Heart left ventricle (tissue), 16 donors: ENCODE measurements around the gene RPRD1B. TPM values are rescaled to one million over a fixed set of nuclear protein-coding genes. Genes with fewer than 3 reads are reported as not detected.

Source experiments
- ATAC-seq, 4 donors: fragments of 200-7000 bp; cut with Tn5 transposase; one replicate each; pipeline ENCODE4 v1.9.1; 2020 to 2022; ENCODE audit warnings: moderate library complexity in 4 of 4, mild to moderate bottlenecking in 3 of 4, moderate number of reproducible peaks in 1 of 4
- DNase-seq, 5 donors: peaks; one replicate each; pipeline ENCODE4 v3.0.0-alpha.2; 2020
- H3K27ac ChIP-seq, 12 donors: fragments of 200-600 bp; sonication (generic) in 4 of 12; one replicate each; pipeline versions ENCODE4 v1.5.0 to v1.8.0; 2016 to 2022; ENCODE audit warnings: mild to moderate bottlenecking in 2 of 12
- H3K27me3 ChIP-seq, 9 donors: fragments of 200-600 bp; sonication (generic) in 2 of 9; one replicate each; pipeline versions ENCODE4 v1.5.1 to v1.8.0; 2016 to 2022; ENCODE audit warnings: mild to moderate bottlenecking in 3 of 9
- H3K36me3 ChIP-seq, 9 donors: fragments of 200-600 bp; sonication (generic) in 2 of 9; one replicate each; pipeline versions ENCODE4 v1.5.0 to v1.8.0; 2018 to 2022; ENCODE audit warnings: mild to moderate bottlenecking in 2 of 9
- H3K4me1 ChIP-seq, 12 donors: fragments of 200-600 bp; sonication (generic) in 4 of 12; one replicate each; pipeline versions ENCODE4 v1.5.0 to v1.8.0; 2016 to 2022; ENCODE audit warnings: mild to moderate bottlenecking in 3 of 12
- H3K4me3 ChIP-seq, 12 donors: fragments of 200-600 bp; sonication (generic) in 4 of 12; one replicate each; pipeline versions ENCODE4 v1.5.0 to v1.8.0; 2017 to 2022; ENCODE audit warnings: mild to moderate bottlenecking in 9 of 12, moderate library complexity in 4 of 12
- H3K9me3 ChIP-seq, 12 donors: fragments of 200-600 bp; sonication (generic) in 4 of 12; one replicate each; pipeline versions ENCODE4 v1.5.0 to v1.8.0; 2016 to 2022; ENCODE audit warnings: mild to moderate bottlenecking in 1 of 12
- POLR2A ChIP-seq, 2 donors: fragments of 450-650 bp; IDR thresholded peaks; one replicate each; pipeline ENCODE4 v1.6.1; 2017; ENCODE audit warnings: antibody characterized with exemption in 2 of 2, mild to moderate bottlenecking in 2 of 2, moderate library complexity in 2 of 2
- WGBS, 4 donors: extraction: QIAGEN DNeasy Blood & Tissue Kit in 2 of 4; methylation state at CpG; one replicate each; pipeline versions ENCODE4 v1.1.5 to v1.1.7; 2013 to 2018; 5-methylcytosine and 5-hydroxymethylcytosine counted together
- intact Hi-C, 10 donors: fragments of 100-400 bp; cut with DNase I; formaldehyde crosslinking; loops; one replicate each; pipeline versions ENCODE4 v1.11.1 to v1.14.2; 2022
- polyA plus RNA-seq, 2 donors: library from polyadenylated mRNA; stranded (reverse); fragments of 200-250 nt; gene quantifications; one replicate each; pipeline ENCODE4 v1.2.3, GENCODE V29; 2013
- total RNA-seq, 9 donors: library from RNA; depleted of rRNA in 2 of 9; stranded (reverse); fragments of >200 nt in 2 of 9; fragmentation: NEBNext Ultra II Directional in 3 of 9; extraction: Animal tissue kit (Norgen Biotek cat#: 25700) in 3 of 9; gene quantifications; one replicate each; pipeline versions ENCODE4 v1.1.0 to v1.2.4, GENCODE V29; 2016 to 2023
- TF ChIP-seq, protein P1 (sequence below), 12 donors: fragments of 200-600 bp; sonication (generic) in 4 of 12; IDR thresholded peaks; one replicate each; pipeline versions ENCODE4 v1.5.0 to v1.8.0; 2018 to 2022; ENCODE audit warnings: antibody characterized with exemption in 12 of 12, mild to moderate bottlenecking in 5 of 12
- donor health status: ischemic (EF 13 %, LVEDD 7.1; RV severe dilation, severe dysfunction).
- donor health status: healthy with polysubstance abuse.
- donor health status: DM: no; HTN: yes; CAD: no.
- donor health status: DM: no; HTN: no; CAD: no.
- donor health status: ischemic (EF 25% LVEDD 6.9; RV normal size, moderate dysfunction).
- donor health status: ischemic (EF 25% LVEDD 5.7; RV mildly dilated, moderate dysfunction).
- donor health status: healthy.
- donor health status: DM: yes; HTN: yes; CAD: no.
- donor health status: ischemic (EF 35%, LVEDD 5.7; RV mildly dilated, moderate dysfunction).
- donor health status: nonischemic (EF 11% LVEDD 7.7; RV severe dilation, severe dysfunction).
- donor health status: DM: yes; HTN: yes; CAD: no.
- donor health status: PGD.
- donor health status: ischemic (EF 29% LVEDD 5.4; RV normal size, mild dysfunction).
- donor health status: nonischemic (EF 23%, LVEDD 6.1; RV moderate dilation, normal function).

Gene RPRD1B
- total and polyA plus RNA-seq, 11 donors, result 9.1 to 60.2 (median 41.8) TPM

DNA sequence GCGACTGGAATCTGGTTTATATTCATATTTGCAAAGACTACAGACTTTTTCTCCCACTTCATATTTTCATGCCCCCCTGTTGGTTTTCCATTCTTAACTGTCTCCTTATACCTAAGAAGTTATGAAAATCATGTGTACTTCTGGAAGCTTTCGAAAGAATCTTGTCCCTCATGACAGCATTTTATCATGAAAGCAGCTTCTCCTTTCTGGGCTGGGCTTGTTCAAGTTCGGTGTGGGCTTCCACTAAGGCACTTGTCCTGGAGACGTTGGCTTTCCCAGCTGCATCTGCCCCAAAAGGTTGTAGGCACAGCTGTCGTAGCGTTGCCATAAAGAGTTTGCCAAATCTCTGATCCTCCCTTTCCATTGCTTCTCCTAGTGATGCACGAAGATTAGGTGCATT lies 56.5 kb downstream of the RPRD1B start:
- H3K4me1 ChIP-seq, result peaks cover 7 to 56% (median 42%) of the 10 kb centered on the region in 12 donors

DNA sequence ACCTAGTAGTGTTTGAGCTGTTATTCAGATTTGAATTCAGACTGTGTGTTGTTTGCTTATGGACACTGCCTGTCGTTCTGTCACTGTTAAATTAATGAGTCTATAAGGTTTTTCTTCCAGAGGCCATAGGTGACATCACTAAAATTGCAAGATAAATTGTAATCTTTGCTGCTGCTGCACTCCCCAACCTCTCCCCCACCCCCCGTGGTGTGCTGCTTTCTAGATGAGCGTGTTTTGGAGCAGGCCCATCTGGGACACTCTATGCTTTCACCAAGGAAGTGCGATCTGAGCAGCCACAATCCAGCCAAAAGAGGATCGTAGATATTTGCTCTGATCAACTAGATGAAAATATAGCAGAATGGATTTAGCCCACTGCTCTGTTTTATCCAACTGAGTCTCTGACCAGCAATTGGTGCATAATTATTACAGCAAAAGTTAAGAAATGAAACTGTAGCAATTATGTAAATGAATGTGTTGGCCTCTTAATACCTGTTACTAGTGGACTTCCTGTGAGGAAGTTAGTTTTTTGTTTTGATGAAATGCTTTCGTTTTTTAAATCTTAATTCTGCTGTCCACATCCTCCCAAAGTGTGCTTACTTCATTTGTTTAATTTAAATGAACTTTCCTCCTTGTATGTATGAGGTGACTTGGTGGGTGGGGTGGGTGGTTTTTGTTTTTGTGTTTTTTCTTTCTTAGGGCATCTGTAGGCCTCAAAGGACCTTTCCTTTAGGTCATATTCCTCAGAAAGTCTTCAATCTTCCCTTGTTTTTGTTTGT lies 58.1 kb downstream of the RPRD1B start:
- whole genome bisulfite sequencing, 4 donors, result 16 to 25% (median 20%) methylated on average over 6 of the region's 6 CpGs
- Histone ChIP-seq H3K4me3 (peak overlapping the region in 1 of 12 donors; percentile 16), H3K27ac (peak overlapping the region; percentile 1 to 92 (median 66)), H3K27me3 (no peaks in the 10 kb centered on the region), H3K9me3 (no peaks in the 10 kb centered on the region), H3K4me1 (peaks cover 8 to 53% (median 46%) of the 10 kb centered on the region in 12 donors), H3K36me3 (peaks cover 0 to 47% (median 40%) of the 10 kb centered on the region in 9 donors)
- TF ChIP-seq, protein P1, sequence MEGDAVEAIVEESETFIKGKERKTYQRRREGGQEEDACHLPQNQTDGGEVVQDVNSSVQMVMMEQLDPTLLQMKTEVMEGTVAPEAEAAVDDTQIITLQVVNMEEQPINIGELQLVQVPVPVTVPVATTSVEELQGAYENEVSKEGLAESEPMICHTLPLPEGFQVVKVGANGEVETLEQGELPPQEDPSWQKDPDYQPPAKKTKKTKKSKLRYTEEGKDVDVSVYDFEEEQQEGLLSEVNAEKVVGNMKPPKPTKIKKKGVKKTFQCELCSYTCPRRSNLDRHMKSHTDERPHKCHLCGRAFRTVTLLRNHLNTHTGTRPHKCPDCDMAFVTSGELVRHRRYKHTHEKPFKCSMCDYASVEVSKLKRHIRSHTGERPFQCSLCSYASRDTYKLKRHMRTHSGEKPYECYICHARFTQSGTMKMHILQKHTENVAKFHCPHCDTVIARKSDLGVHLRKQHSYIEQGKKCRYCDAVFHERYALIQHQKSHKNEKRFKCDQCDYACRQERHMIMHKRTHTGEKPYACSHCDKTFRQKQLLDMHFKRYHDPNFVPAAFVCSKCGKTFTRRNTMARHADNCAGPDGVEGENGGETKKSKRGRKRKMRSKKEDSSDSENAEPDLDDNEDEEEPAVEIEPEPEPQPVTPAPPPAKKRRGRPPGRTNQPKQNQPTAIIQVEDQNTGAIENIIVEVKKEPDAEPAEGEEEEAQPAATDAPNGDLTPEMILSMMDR (IDR thresholded peaks at IDR 0.05), result no peak
- TF ChIP-seq POLR2A (IDR thresholded peaks at IDR 0.05), result no peak
- DNase-seq (peak in 1 of 5 donors; percentile 34), ATAC-seq (peak; percentile 31 to 74 (median 54))
- intact Hi-C loops, result no loop called here

More for the DNA sequence above, 56.5 kb downstream of the RPRD1B start:
- TF ChIP-seq POLR2A (IDR thresholded peaks at IDR 0.05), result no peak
- TF ChIP-seq, protein P1 (IDR thresholded peaks at IDR 0.05), result no peak
- H3K9me3 ChIP-seq, result no peaks in the 10 kb centered on the region
- H3K36me3 ChIP-seq, result peaks cover 0 to 63% (median 50%) of the 10 kb centered on the region in 9 donors
- ATAC-seq, result no peak
- H3K27ac ChIP-seq, result peak overlapping the region in 5 of 12 donors; percentile 42 to 92 (median 73)
- H3K27me3 ChIP-seq, result no peaks in the 10 kb centered on the region
- no peak for DNase-seq
- no peak overlapping the region for H3K4me3 ChIP-seq
- 83 to 86% (median 84%) methylated on average over 7 of the region's 7 CpGs for WGBS, 4 donors
- intact Hi-C loops, result no loop called here

DNA sequence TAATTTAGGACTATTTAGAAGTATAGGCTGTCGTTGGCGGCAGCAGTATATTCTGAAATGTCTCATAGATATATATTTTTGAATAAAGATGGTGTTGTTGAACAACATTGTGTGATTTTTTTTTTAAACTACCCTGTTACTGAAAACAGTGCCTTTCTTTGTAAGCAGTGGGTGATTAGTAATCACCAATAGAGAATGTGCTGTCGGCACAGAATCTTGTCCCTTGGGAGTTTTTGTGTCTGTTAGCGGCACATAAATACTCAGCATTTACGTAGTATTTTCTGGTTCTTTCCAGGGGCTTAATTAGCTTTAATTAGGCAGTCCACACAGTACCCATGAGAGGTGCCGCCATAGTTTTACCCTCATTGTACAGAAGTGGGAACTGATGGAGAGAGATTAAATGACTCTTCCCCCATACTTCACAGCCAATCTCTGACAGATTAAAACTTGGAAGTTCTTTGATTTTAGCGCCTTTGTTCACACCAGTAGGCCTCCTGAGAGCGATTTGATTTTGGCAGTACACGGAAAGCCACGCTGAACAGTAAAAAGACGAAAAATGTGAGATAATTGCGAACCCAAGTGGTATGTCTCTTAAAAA lies 58.8 kb downstream of the RPRD1B start:
- intact Hi-C loops, result no loop called here
- TF ChIP-seq, protein P1 (IDR thresholded peaks at IDR 0.05), result no peak
- TF ChIP-seq POLR2A (IDR thresholded peaks at IDR 0.05), result no peak
- peak overlapping the region in 11 of 12 donors; percentile 42 to 92 (median 69) for H3K27ac ChIP-seq
- WGBS, 4 donors, result 80 to 87% (median 82%) methylated on average over 12 of the region's 12 CpGs
- no peaks in the 10 kb centered on the region for H3K27me3 ChIP-seq
- no peak overlapping the region for H3K4me3 ChIP-seq
- H3K36me3 ChIP-seq, result peaks cover 0 to 40% (median 33%) of the 10 kb centered on the region in 9 donors
- DNase-seq, result no peak
- peaks cover 8 to 56% (median 49%) of the 10 kb centered on the region in 12 donors for H3K4me1 ChIP-seq
- ATAC-seq, result peak in 3 of 4 donors; percentile 10 to 44 (median 37)
- H3K9me3 ChIP-seq, result no peaks in the 10 kb centered on the region

DNA sequence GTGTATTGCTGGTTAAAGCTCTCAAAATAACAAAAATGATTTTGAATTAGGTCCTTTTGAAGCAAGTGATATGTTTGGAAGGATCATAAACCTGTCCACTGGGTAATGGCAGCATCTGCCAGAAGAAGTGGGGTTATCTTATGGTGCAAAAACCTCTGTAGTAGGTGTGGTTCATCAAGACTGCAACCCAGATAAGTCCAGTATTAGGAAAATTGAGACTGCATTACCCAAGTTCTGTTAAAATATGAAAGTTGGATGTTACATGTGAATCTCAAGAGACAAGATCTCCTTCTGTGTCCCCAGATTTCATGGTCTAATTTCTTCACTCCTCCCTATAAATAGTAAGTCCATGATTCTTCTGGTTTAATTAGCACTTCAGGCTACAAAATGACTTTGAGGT lies 59.4 kb downstream of the RPRD1B start:
- intact Hi-C loops, result no loop called here
- H3K27ac ChIP-seq, result peak overlapping the region in 10 of 12 donors; percentile 42 to 92 (median 70)
- H3K36me3 ChIP-seq, result peaks cover 0 to 34% (median 27%) of the 10 kb centered on the region in 9 donors
- H3K4me3 ChIP-seq, result no peak overlapping the region
- TF ChIP-seq POLR2A (IDR thresholded peaks at IDR 0.05), result no peak
- TF ChIP-seq, protein P1 (IDR thresholded peaks at IDR 0.05), result no peak
- H3K4me1 ChIP-seq, result peaks cover 8 to 56% (median 49%) of the 10 kb centered on the region in 12 donors
- ATAC-seq (no peak), DNase-seq (no peak)
- H3K9me3 ChIP-seq, result no peaks in the 10 kb centered on the region
- no peaks in the 10 kb centered on the region for H3K27me3 ChIP-seq
